K562 (cell line): Measurements from ENCODE around the gene NFAM1. TPM values are rescaled to one million over a fixed set of nuclear protein-coding genes. Genes with fewer than 3 reads are reported as not detected.
A peak's percentile ranks its signal among the peaks of the same experiment; 100 is the strongest.

Experiments
- ASH1L ChIP-seq: fragments of 450-650 bp; IDR thresholded peaks from 2 replicates; pipeline ENCODE4 v1.6.1; 2018; ENCODE audit warnings: borderline replicate concordance, mild to moderate bottlenecking, low read depth; ENCODE audit not compliant: partially characterized antibody
- CHD1 ChIP-seq: fragments of 200-600 bp; sonication (generic); IDR thresholded peaks from one replicate; pipeline ENCODE4 v1.6.1; 2012; ENCODE audit warnings: mild to moderate bottlenecking, moderate library complexity, low read length, inconsistent platforms
- CTCF ChIP-seq, 3 experiments: IDR thresholded peaks in 2 of 3; conservative IDR thresholded peaks in 1 of 3; 2 replicates each; pipeline ENCODE4 v1.5.1; 2011 to 2012; ENCODE audit warnings: low read length in 3 of 3, mild to moderate bottlenecking in 3 of 3, control low read depth in 2 of 3, improper control_type of control experiment in 1 of 3, inconsistent platforms in 1 of 3, low read depth in 1 of 3, mixed read lengths in 1 of 3, moderate library complexity in 1 of 3; ENCODE audit not compliant: insufficient read depth in 2 of 3
- ELF1 ChIP-seq: fragments of 200-800 bp; sonication (Bioruptor generic); IDR thresholded peaks from 2 replicates; pipeline ENCODE4 v1.6.1; 2016; ENCODE audit warnings: missing genetic modification characterization, missing compliant biosample characterization
- EZH2 ChIP-seq: IDR thresholded peaks from 2 replicates; pipeline ENCODE4 v1.6.1; 2012; ENCODE audit warnings: low read depth, mild to moderate bottlenecking, inconsistent platforms, low read length, borderline replicate concordance
- NFE2 ChIP-seq: IDR thresholded peaks from 2 replicates; pipeline ENCODE4 v1.6.1; 2014; ENCODE audit warnings: antibody characterized with exemption, low read depth
- NFYB ChIP-seq: IDR thresholded peaks from 2 replicates; pipeline ENCODE4 v1.6.1; 2011; ENCODE audit warnings: mild to moderate bottlenecking, moderate library complexity; ENCODE audit not compliant: insufficient read length; ENCODE audit errors: extremely low read depth
- POLR2AphosphoS5 ChIP-seq: IDR thresholded peaks from 2 replicates; pipeline ENCODE4 v1.6.1; 2011; ENCODE audit warnings: mild to moderate bottlenecking, low read depth, low read length, moderate library complexity; ENCODE audit not compliant: control insufficient read depth, insufficient read depth
- POLR2G ChIP-seq: fragments of 200-400 bp; formaldehyde crosslinking; IDR thresholded peaks from 2 replicates; pipeline ENCODE4 v1.6.1; 2017; ENCODE audit warnings: low read depth, mild to moderate bottlenecking, antibody characterized with exemption, low read length, moderate library complexity
- RBM25 ChIP-seq: fragments of 200-400 bp; formaldehyde crosslinking; IDR thresholded peaks from 2 replicates; pipeline ENCODE4 v1.6.1; 2018; ENCODE audit warnings: low read length, low read depth, moderate library complexity; ENCODE audit not compliant: severe bottlenecking
- TFAP4 ChIP-seq: sonication (generic); formaldehyde crosslinking; IDR thresholded peaks from 2 replicates; pipeline ENCODE4 v1.8.0; 2022; ENCODE audit warnings: missing genetic modification reagents, mild to moderate bottlenecking, moderate library complexity, borderline replicate concordance
- TRIM24 ChIP-seq, 2 experiments: fragments of 450-650 bp; IDR thresholded peaks; 2 replicates each; pipeline ENCODE4 v1.6.1; 2016
- VEZF1 ChIP-seq: fragments of 200-800 bp; sonication (Bioruptor generic); IDR thresholded peaks from 2 replicates; pipeline ENCODE4 v1.6.1; 2017; ENCODE audit warnings: missing genetic modification characterization, missing compliant biosample characterization
- YBX1 ChIP-seq: fragments of 450-650 bp; IDR thresholded peaks from 2 replicates; pipeline ENCODE4 v1.7.1; 2016; ENCODE audit warnings: mild to moderate bottlenecking
- ZNF24 ChIP-seq: fragments of 450-650 bp; IDR thresholded peaks from 2 replicates; pipeline ENCODE4 v1.6.1; 2016
- ZNF41 ChIP-seq: fragments of 250-450 bp; sonication (Bioruptor Pico); conservative IDR thresholded peaks from 2 replicates; pipeline ENCODE4 v1.4.0; 2020; ENCODE audit warnings: mild to moderate bottlenecking
- ZNF586 ChIP-seq: fragments of 450-650 bp; formaldehyde crosslinking; conservative IDR thresholded peaks from 2 replicates; pipeline ENCODE4 v1.4.0; 2020; ENCODE audit warnings: mild to moderate bottlenecking, moderate library complexity
- ZNF764 ChIP-seq: fragments of 250-450 bp; sonication (Bioruptor Pico); IDR thresholded peaks from 2 replicates; pipeline ENCODE4 v1.4.0; 2020; ENCODE audit warnings: low read depth, mild to moderate bottlenecking, moderate library complexity
- ZNF79 ChIP-seq: fragments of 250-450 bp; sonication (Bioruptor Pico); IDR thresholded peaks from 2 replicates; pipeline ENCODE4 v1.4.0; 2020; ENCODE audit warnings: low read depth, mild to moderate bottlenecking, moderate library complexity
- ZNF830 ChIP-seq: fragments of 250-450 bp; sonication (Bioruptor Pico); IDR thresholded peaks from 2 replicates; pipeline ENCODE4 v1.5.0; 2021; ENCODE audit warnings: mild to moderate bottlenecking
- polyA plus RNA-seq, 8 experiments: library from polyadenylated mRNA; depleted of rRNA in 4 of 8; stranded (reverse) in 5 of 8; unstranded in 3 of 8; fragments of >200 nt; fragmentation: Nextera tagmentation in 2 of 8; fragmentation: Illumina TruSeq in 1 of 8; extraction: Ambion mirVana in 2 of 8; extraction: Trizol in 1 of 8; gene quantifications; 2 replicates each; pipeline versions ENCODE4 v1.2.1 to v1.2.3, GENCODE V29; 2011 to 2014; ENCODE audit warnings: inconsistent platforms in 1 of 8, missing spikeins in 1 of 8
- total RNA-seq, 7 experiments: library from RNA; depleted of rRNA in 6 of 7; stranded (reverse); fragments of >200 nt in 6 of 7; fragmentation: Illumina TruSeq in 2 of 7; extraction: Trizol in 2 of 7; gene quantifications; 2 replicates each; pipeline versions ENCODE4 v1.2.1 to v1.2.3, GENCODE V29; 2011 to 2021; ENCODE audit warnings: low replicate concordance in 1 of 7
- TF ChIP-seq, protein P1 (sequence below): sonication (generic); formaldehyde crosslinking; IDR thresholded peaks from 2 replicates; pipeline ENCODE4 v1.9.0; 2022; ENCODE audit warnings: mild to moderate bottlenecking, missing genetic modification reagents

Gene NFAM1
- total and polyA plus RNA-seq, 9 of the 15 experiments (the other 6 are each of a cell fraction or from before 2014, with no cell fraction given), result 0.01 to 0.18 (median 0.03) TPM; not detected in 5

DNA sequence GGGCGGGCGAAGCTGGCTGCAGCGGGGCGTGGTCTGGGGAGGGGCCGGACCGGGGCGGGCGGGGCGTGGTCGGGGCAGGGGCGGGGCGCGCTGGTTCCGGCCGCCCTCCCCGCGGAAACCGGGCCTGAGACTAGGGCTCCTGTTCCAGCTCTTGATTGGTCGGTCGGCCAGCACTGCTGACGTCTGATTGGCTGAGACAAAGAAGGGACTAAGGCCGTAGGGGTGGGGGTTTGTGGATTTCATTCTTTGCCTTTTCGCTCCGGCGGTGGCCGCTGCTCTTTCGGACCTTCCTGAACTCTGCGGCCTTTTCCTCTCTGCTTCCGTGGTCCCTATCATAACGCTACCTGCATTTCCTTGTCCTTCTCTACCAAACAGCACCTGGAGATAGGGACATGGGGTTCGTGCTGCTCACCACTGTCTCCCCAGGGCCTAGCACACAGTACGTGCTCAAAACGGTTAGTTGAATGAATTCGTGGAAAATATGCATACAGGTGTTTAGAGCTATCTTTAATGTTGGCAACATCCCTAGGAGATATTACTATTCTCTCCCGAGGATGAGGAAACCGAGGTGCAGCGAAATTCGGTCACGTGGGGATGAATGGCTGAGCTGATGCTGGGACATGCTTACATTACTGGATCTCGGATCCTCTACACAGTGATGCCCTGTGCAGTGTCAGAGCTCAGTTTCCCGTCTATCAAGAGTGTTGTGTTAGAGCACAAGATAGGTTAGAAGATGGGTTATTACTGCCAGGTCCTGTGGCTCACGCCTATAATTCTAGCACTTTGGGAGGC, 62.8 kb downstream of the NFAM1 start (continued):
- TF ChIP-seq ZNF764 (CRISPR knock-in tag) (no peak), ZNF41 (CRISPR knock-in tag) (no peak), NFE2 (no peak), ZNF830 (no peak), YBX1 (no peak), POLR2AphosphoS5 (no peak), ELF1 (tag) (no peak), ZNF79 (CRISPR knock-in tag) (no peak), TRIM24 (IDR thresholded peaks at IDR 0.05) (no peak), POLR2G (peak; percentile 46; the same call in 1 of the 2 replicates), ZNF586 (no peak), ASH1L (peak; percentile 48), NFYB (peak; percentile 52), EZH2 (no peak), VEZF1 (CRISPR knock-in tag) (peak; percentile 77), ZNF24 (no peak), CTCF (IDR thresholded peaks at IDR 0.05 in 2 of 3, conservative IDR thresholded peaks at IDR 0.05 in 1 of 3; ENCODE audit: insufficient read depth in 2 of 3, low read depth in 1 of 3, low read length in 3 of 3) (no peak), CHD1 (no peak), TFAP4 (CRISPR knock-in tag) (no peak), RBM25 (peak; percentile 28)
- TF ChIP-seq, protein P1, sequence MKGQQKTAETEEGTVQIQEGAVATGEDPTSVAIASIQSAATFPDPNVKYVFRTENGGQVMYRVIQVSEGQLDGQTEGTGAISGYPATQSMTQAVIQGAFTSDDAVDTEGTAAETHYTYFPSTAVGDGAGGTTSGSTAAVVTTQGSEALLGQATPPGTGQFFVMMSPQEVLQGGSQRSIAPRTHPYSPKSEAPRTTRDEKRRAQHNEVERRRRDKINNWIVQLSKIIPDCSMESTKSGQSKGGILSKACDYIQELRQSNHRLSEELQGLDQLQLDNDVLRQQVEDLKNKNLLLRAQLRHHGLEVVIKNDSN, result peak; percentile 74
